AG04450 (cell line): Measurements from ENCODE around the gene CHCHD6. TPM values are rescaled to one million over a fixed set of nuclear protein-coding genes. Genes with fewer than 3 reads are reported as not detected.

Experiments used
- CTCF ChIA-PET: fragments of 300-600, 350-600 bp; formaldehyde crosslinking; extraction: SDS; loops from one replicate; lab custom pipeline; 2022; ENCODE audit warnings: antibody characterized with exemption, inconsistent platforms; lab: Charles Lee
- POLR2A ChIA-PET: fragments of 350-600 bp; formaldehyde crosslinking; extraction: SDS; loops from one replicate; lab custom pipeline; 2021; ENCODE audit warnings: antibody characterized with exemption, inconsistent platforms; lab: Yijun Ruan, JAX
- DNase-seq: peaks from one replicate; pipeline ENCODE4 v3.0.0-alpha.2; 2011; ENCODE audit warnings: low read depth, low spot score
- H3K27ac ChIP-seq: one replicate; pipeline ENCODE4 v1.5.1; 2012; ENCODE audit warnings: low read depth, low read length, control low read depth
- H3K27me3 ChIP-seq: one replicate; pipeline ENCODE4 v1.6.0; 2012; ENCODE audit warnings: low read length; ENCODE audit not compliant: control insufficient read depth, insufficient read depth
- H3K4me3 ChIP-seq: 2 replicates; pipeline ENCODE4 v1.5.1; 2011; ENCODE audit warnings: mild to moderate bottlenecking, low read depth, low read length, control low read depth
- H3K9me3 ChIP-seq: 2 replicates; pipeline ENCODE4 v1.5.1; 2012; ENCODE audit warnings: low read length; ENCODE audit not compliant: control insufficient read depth, insufficient read depth
- CTCF ChIP-seq: IDR thresholded peaks from 2 replicates; pipeline ENCODE4 v1.5.1; 2011; ENCODE audit warnings: low read depth, low read length, control low read depth, inconsistent platforms
- polyA plus RNA-seq: library from polyadenylated mRNA; depleted of rRNA; stranded (reverse); fragments of >200 nt; gene quantifications from 2 replicates; pipeline ENCODE4 v1.2.3, GENCODE V29; 2011

The CHCHD6 gene
- polyA plus RNA-seq, 1 experiment = 14.0 TPM

- no peak for DNase-seq
- Histone ChIP-seq H3K27me3 (no peaks in the 10 kb centered on the region), H3K27ac (no peak overlapping the region), H3K4me3 (no peak overlapping the region), H3K9me3 (no peaks in the 10 kb centered on the region)
- no peak for TF ChIP-seq CTCF
- ChIA-PET POLR2A (interaction anchor here (0.7 kb wide), 1 partner anchor 38 kb away, joined by 3 read pairs; no protein-coding TSS in a partner anchor), CTCF (interaction anchor here (0.8 kb wide), 1 partner anchor 144 kb away, joined by 3 read pairs; no protein-coding TSS in a partner anchor)
These were observed 107.5 kb downstream of the CHCHD6 start for GRCh38 chr3:126811530-126811929.

- TF ChIP-seq CTCF = no peak
- H3K4me3 ChIP-seq = no peak overlapping the region
- no peak overlapping the region for H3K27ac ChIP-seq
- no peak for DNase-seq
- H3K9me3 ChIP-seq = no peaks in the 10 kb centered on the region
- CTCF ChIA-PET = no interaction called here
- POLR2A ChIA-PET = no interaction called here
- H3K27me3 ChIP-seq = no peaks in the 10 kb centered on the region
These were observed 112.3 kb downstream of the CHCHD6 start for GRCh38 chr3:126816298-126816697.

- ChIA-PET CTCF (interaction anchor here (0.6 kb wide), 1 partner anchor 32 kb away, joined by 3 read pairs; no protein-coding TSS in a partner anchor), POLR2A (no interaction called here)
- Histone ChIP-seq H3K27ac (no peak overlapping the region), H3K9me3 (no peaks in the 10 kb centered on the region), H3K4me3 (no peak overlapping the region), H3K27me3 (no peaks in the 10 kb centered on the region)
- TF ChIP-seq CTCF = no peak
- no peak for DNase-seq
These were observed 113.1 kb downstream of the CHCHD6 start for GRCh38 chr3:126816986-126817777.

GRCh38 chr3:126817781-126818180 is 113.7 kb downstream of the CHCHD6 start:
- no peaks in the 10 kb centered on the region for H3K27me3 ChIP-seq
- no peak overlapping the region for H3K27ac ChIP-seq
- ChIA-PET POLR2A (no interaction called here), CTCF (interaction anchor here (0.6 kb wide), 1 partner anchor 33 kb away, joined by 3 read pairs; no protein-coding TSS in a partner anchor)
- H3K9me3 ChIP-seq = no peaks in the 10 kb centered on the region
- no peak overlapping the region for H3K4me3 ChIP-seq
- no peak for DNase-seq
- no peak for TF ChIP-seq CTCF

GRCh38 chr3:126818400-126819095 is 114.5 kb downstream of the CHCHD6 start:
- H3K4me3 ChIP-seq = no peak overlapping the region
- no peak overlapping the region for H3K27ac ChIP-seq
- no peak for TF ChIP-seq CTCF
- no peak for DNase-seq
- H3K9me3 ChIP-seq = no peaks in the 10 kb centered on the region
- ChIA-PET POLR2A (no interaction called here), CTCF (no interaction called here)
- H3K27me3 ChIP-seq = no peaks in the 10 kb centered on the region
